HFF-Myc (cell line): Measurements from ENCODE around the gene ERN2.

Experiments
- DNase-seq: peaks from one replicate; pipeline ENCODE4 v3.0.0-alpha.2; 2011; ENCODE audit warnings: low read depth; ENCODE audit errors: extremely low read depth
- H3K4me3 ChIP-seq: replicated peaks from 2 replicates; pipeline ENCODE4 v1.5.1; 2011; ENCODE audit warnings: low read depth, mild to moderate bottlenecking, control low read depth, low read length
- TF ChIP-seq, protein P1 (sequence below): IDR thresholded peaks from 2 replicates; pipeline ENCODE4 v1.5.1; 2012; ENCODE audit warnings: mild to moderate bottlenecking, low read depth, low read length, control low read depth; ENCODE audit errors: missing control alignments

Gene ERN2

GRCh38 chr16:23687034-23687808, 25.8 kb downstream of the ERN2 start:
- H3K4me3 ChIP-seq = no peak overlapping the region
- TF ChIP-seq, protein P1, sequence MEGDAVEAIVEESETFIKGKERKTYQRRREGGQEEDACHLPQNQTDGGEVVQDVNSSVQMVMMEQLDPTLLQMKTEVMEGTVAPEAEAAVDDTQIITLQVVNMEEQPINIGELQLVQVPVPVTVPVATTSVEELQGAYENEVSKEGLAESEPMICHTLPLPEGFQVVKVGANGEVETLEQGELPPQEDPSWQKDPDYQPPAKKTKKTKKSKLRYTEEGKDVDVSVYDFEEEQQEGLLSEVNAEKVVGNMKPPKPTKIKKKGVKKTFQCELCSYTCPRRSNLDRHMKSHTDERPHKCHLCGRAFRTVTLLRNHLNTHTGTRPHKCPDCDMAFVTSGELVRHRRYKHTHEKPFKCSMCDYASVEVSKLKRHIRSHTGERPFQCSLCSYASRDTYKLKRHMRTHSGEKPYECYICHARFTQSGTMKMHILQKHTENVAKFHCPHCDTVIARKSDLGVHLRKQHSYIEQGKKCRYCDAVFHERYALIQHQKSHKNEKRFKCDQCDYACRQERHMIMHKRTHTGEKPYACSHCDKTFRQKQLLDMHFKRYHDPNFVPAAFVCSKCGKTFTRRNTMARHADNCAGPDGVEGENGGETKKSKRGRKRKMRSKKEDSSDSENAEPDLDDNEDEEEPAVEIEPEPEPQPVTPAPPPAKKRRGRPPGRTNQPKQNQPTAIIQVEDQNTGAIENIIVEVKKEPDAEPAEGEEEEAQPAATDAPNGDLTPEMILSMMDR = no peak
- DNase-seq = no peak

- TF ChIP-seq, protein P1 = no peak
- DNase-seq = no peak
- H3K4me3 ChIP-seq = no peak overlapping the region
These were observed 29.5 kb downstream of the ERN2 start for GRCh38 chr16:23683487-23683886.

DNA sequence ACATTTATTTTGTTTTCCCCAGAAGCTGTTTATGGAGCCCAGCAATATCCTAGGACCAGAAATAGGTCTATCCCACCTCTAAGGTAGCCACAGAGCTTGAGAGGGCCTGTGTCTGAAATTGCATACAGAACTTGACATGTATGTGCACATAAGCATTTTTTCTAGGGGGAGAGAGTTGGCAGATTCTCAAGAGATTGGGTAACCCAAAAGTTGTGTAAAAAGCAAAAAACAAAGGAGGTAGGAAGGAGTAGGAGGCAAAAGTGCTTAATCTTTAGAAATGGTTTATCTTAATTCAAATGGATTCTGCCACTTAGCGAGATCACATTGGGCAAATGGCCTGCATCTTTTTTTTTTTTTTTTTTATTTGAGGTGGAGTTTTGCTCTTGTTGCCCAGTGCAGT, 30.8 kb downstream of the ERN2 start:
- TF ChIP-seq, protein P1 = no peak
- no peak for DNase-seq
- no peak overlapping the region for H3K4me3 ChIP-seq

GRCh38 chr16:23679986-23680336, 33.1 kb downstream of the ERN2 start:
- TF ChIP-seq, protein P1 = no peak
- peak overlapping the region; percentile 80 for H3K4me3 ChIP-seq
- no peak for DNase-seq

- no peak for DNase-seq
- H3K4me3 ChIP-seq = peak overlapping the region; percentile 80
- TF ChIP-seq, protein P1 = no peak
These were observed 33.6 kb downstream of the ERN2 start for GRCh38 chr16:23679274-23679985.

- TF ChIP-seq, protein P1 = peak; percentile 31
- DNase-seq = peak; percentile 62
- peak within 1 kb of the TSS; percentile 80 for H3K4me3 ChIP-seq
These were observed 34.4 kb downstream of the ERN2 start, which contains the start of gene PLK1 for GRCh38 chr16:23678430-23679273. Gene PLK1, plus strand, starts transcription at chr16:23678889. Its CDS starts 44 bp downstream, at chr16:23678933.
